IMR-90 (cell line): ENCODE data around the gene POU2F1. TPM values are rescaled to one million over a fixed set of nuclear protein-coding genes. Genes with fewer than 3 reads are reported as not detected.

Experiments used
- ATAC-seq: fragments of 200-7000 bp; cut with Tn5 transposase; 2 replicates; pipeline ENCODE4 v1.9.1; 2020; ENCODE audit warnings: low read depth, mild to moderate bottlenecking, moderate library complexity
- BruUV-seq: library from RNA; stranded (reverse); fragments of 400-500 nt; replicated peaks from 2 replicates; lab custom pipeline; 2021; lab: Mats Ljungman, UMichigan
- CTCF ChIA-PET: fragments of 300-600 bp; formaldehyde crosslinking; extraction: SDS; loops from one replicate; lab custom pipeline; 2021; ENCODE audit warnings: antibody characterized with exemption; lab: Yijun Ruan, JAX
- POLR2A ChIA-PET: fragments of 300-600 bp; sonication (Branson Sonifier 250); formaldehyde crosslinking; loops from one replicate; lab custom pipeline; 2022; ENCODE audit warnings: antibody characterized with exemption; ENCODE audit not compliant: unreplicated experiment; lab: Charles Lee
- DNase-seq: peaks from one replicate; pipeline ENCODE4 v3.0.0; 2013
- H2AFZ ChIP-seq: replicated peaks from 2 replicates; pipeline ENCODE3; 2013; ENCODE audit warnings: low read length, mild to moderate bottlenecking; ENCODE audit not compliant: poor library complexity
- H2AK5ac ChIP-seq: 2 replicates; pipeline ENCODE4 v1.6.1; 2013; ENCODE audit warnings: low read depth, low read length, inconsistent platforms
- H2AK9ac ChIP-seq: replicated peaks from 2 replicates; pipeline ENCODE3; 2013; ENCODE audit warnings: mild to moderate bottlenecking, low read depth, low read length, moderate library complexity; ENCODE audit not compliant: poor library complexity
- H2BK120ac ChIP-seq: 2 replicates; pipeline ENCODE4 v1.6.1; 2013; ENCODE audit warnings: low read depth, low read length, inconsistent platforms
- H2BK15ac ChIP-seq: 3 replicates; pipeline ENCODE4 v1.6.1; 2013; ENCODE audit warnings: low read depth, low read length, inconsistent platforms
- H2BK20ac ChIP-seq: 2 replicates; pipeline ENCODE4 v1.6.1; 2013; ENCODE audit warnings: low read depth, mild to moderate bottlenecking, inconsistent platforms, low read length, moderate library complexity
- H2BK5ac ChIP-seq: 2 replicates; pipeline ENCODE4 v1.6.1; 2013; ENCODE audit warnings: mild to moderate bottlenecking, low read depth, low read length, inconsistent platforms; ENCODE audit not compliant: poor library complexity, severe bottlenecking
- H3K14ac ChIP-seq: replicated peaks from 2 replicates; pipeline ENCODE4 v1.6.1; 2013; ENCODE audit warnings: low read depth, low read length, inconsistent platforms
- H3K18ac ChIP-seq: 2 replicates; pipeline ENCODE4 v1.6.1; 2013; ENCODE audit warnings: low read depth, low read length, control low read depth
- H3K23ac ChIP-seq: 2 replicates; pipeline ENCODE4 v1.6.1; 2013; ENCODE audit warnings: low read depth, low read length, inconsistent platforms
- H3K27ac ChIP-seq: 2 replicates; pipeline ENCODE4 v1.5.1; 2013; ENCODE audit warnings: mild to moderate bottlenecking, control low read depth, low read length; ENCODE audit not compliant: insufficient read depth
- H3K27me3 ChIP-seq: 2 replicates; pipeline ENCODE4 v1.6.1; 2013; ENCODE audit warnings: low read length; ENCODE audit not compliant: control insufficient read depth, insufficient read depth
- H3K36me3 ChIP-seq: 2 replicates; pipeline ENCODE4 v1.6.1; 2013; ENCODE audit warnings: low read length, mixed read lengths; ENCODE audit not compliant: control insufficient read depth, insufficient read depth
- H3K4ac ChIP-seq: 2 replicates; pipeline ENCODE4 v1.6.1; 2013; ENCODE audit warnings: low read depth, low read length, inconsistent platforms
- H3K4me1 ChIP-seq: 2 replicates; pipeline ENCODE4 v1.6.1; 2013; ENCODE audit warnings: low read length, mixed read lengths; ENCODE audit not compliant: control insufficient read depth, insufficient read depth
- H3K4me2 ChIP-seq: 2 replicates; pipeline ENCODE4 v1.6.1; 2013; ENCODE audit warnings: low read depth, mild to moderate bottlenecking, control low read depth, low read length, moderate library complexity
- H3K4me3 ChIP-seq: 2 replicates; pipeline ENCODE4 v1.5.1; 2013; ENCODE audit warnings: low read depth, mild to moderate bottlenecking, control low read depth, low read length, moderate library complexity; ENCODE audit not compliant: insufficient read depth
- H3K56ac ChIP-seq: 2 replicates; pipeline ENCODE4 v1.6.1; 2013; ENCODE audit warnings: low read length, inconsistent platforms; ENCODE audit not compliant: insufficient read depth; ENCODE audit errors: extremely low read depth
- H3K79me1 ChIP-seq, 2 experiments: 2 replicates each; pipeline ENCODE4 v1.6.1; 2013; ENCODE audit warnings: low read length in 2 of 2, inconsistent platforms in 1 of 2, low read depth in 1 of 2
- H3K9ac ChIP-seq: 2 replicates; pipeline ENCODE4 v1.6.1; 2013; ENCODE audit warnings: low read depth, low read length, control low read depth
- H3K9me1 ChIP-seq: 2 replicates; pipeline ENCODE4 v1.6.1; 2013; ENCODE audit warnings: low read length, inconsistent platforms; ENCODE audit not compliant: insufficient read depth
- H3K9me3 ChIP-seq: 2 replicates; pipeline ENCODE4 v1.6.1; 2013; ENCODE audit warnings: low read length; ENCODE audit not compliant: control insufficient read depth, insufficient read depth
- H4K20me1 ChIP-seq: 2 replicates; pipeline ENCODE4 v1.6.1; 2013; ENCODE audit warnings: low read length, inconsistent platforms; ENCODE audit not compliant: insufficient read depth
- H4K5ac ChIP-seq: 2 replicates; pipeline ENCODE4 v1.6.1; 2013; ENCODE audit warnings: mild to moderate bottlenecking, low read depth, low read length, control low read depth
- H4K8ac ChIP-seq, 2 experiments: 2 replicates each; pipeline ENCODE4 v1.6.1; 2013; ENCODE audit warnings: low read depth in 2 of 2, low read length in 2 of 2, control low read depth in 1 of 2, inconsistent platforms in 1 of 2
- H4K91ac ChIP-seq: 2 replicates; pipeline ENCODE4 v1.6.1; 2013; ENCODE audit warnings: low read depth, low read length, inconsistent platforms; ENCODE audit not compliant: insufficient read depth
- CEBPB ChIP-seq: IDR thresholded peaks from 2 replicates; pipeline ENCODE4 v1.6.1; 2012; ENCODE audit warnings: low read depth, low read length, improper control_type of control experiment
- CHD1 ChIP-seq: IDR thresholded peaks from 2 replicates; pipeline ENCODE4 v1.6.1; 2012; ENCODE audit warnings: low read depth, low read length, improper control_type of control experiment
- POLR2A ChIP-seq: IDR thresholded peaks from 2 replicates; pipeline ENCODE4 v1.6.1; 2012; ENCODE audit warnings: mild to moderate bottlenecking, low read depth, low read length
- RAD21 ChIP-seq: IDR thresholded peaks from 2 replicates; pipeline ENCODE4 v1.6.1; 2012; ENCODE audit warnings: low read length, improper control_type of control experiment
- RFX5 ChIP-seq: IDR thresholded peaks from 2 replicates; pipeline ENCODE4 v1.8.0; 2012; ENCODE audit warnings: low read depth, mild to moderate bottlenecking, low read length, moderate library complexity
- SMC3 ChIP-seq: fragments of 150-350 bp; IDR thresholded peaks from 2 replicates; pipeline ENCODE4 v1.6.1; 2016; ENCODE audit warnings: low read depth, mild to moderate bottlenecking, antibody characterized with exemption, low read length, moderate library complexity
- WGBS, 2 experiments: methylation state at CpG; one replicate each; pipeline versions ENCODE4 v1.1.5 to v1.1.7; 2013; ENCODE audit warnings: missing lambda C conversion rate in 2 of 2; ENCODE audit not compliant: insufficient read length in 1 of 2; ENCODE audit errors: extremely low coverage in 2 of 2; 5-methylcytosine and 5-hydroxymethylcytosine counted together
- dilution Hi-C: fragments of 300-500 bp; cut with HindIII; formaldehyde crosslinking; loops from one replicate; pipeline ENCODE4 v1.14.3; 2018; ENCODE audit warnings: low sequenced_read_pairs; ENCODE audit not compliant: unreplicated experiment
- in situ Hi-C: fragments of 300-500 bp; cut with MboI; formaldehyde crosslinking; loops from 3 replicates; pipeline ENCODE4 v1.14.3; 2019; ENCODE audit warnings: low sequenced_read_pairs, inconsistent platforms, mixed read lengths
- intact Hi-C: fragments of 100-400 bp; cut with micrococcal nuclease; formaldehyde crosslinking; loops from 2 replicates; pipeline ENCODE4 v1.10.0; 2022
- polyA plus RNA-seq, 3 experiments: library from polyadenylated mRNA; depleted of rRNA; stranded (reverse); fragments of >200 nt; gene quantifications; 2 replicates each; pipeline ENCODE4 v1.2.3, GENCODE V29; 2012; ENCODE audit warnings: low replicate concordance in 1 of 3
- total RNA-seq: library from RNA; depleted of rRNA; stranded (reverse); fragments of >200 nt; gene quantifications from 2 replicates; pipeline ENCODE4 v1.2.3, GENCODE V29; 2012

POU2F1 gene
- total and polyA plus RNA-seq, 2 of the 4 experiments (the other 2 are of a cell fraction) = 1.2 to 3.4 TPM

DNA sequence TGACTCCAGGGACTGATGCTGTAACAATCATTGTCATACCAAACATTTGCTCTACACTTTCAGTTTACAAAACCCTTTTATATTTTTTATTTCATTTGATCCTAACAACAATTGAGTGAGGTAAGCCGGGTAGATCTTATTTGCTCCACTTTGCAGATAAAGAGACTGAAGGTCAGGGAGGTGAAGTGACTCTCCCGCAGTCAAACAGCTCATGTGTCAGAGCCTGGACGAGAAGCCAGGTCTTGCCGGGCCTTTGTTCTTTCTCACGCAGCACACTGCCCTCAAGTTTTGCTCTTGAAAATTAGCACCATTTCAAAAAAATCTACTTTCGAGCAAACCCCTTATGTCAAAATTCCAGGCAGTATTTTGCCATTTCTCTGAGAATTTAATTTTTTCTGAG lies 232.4 kb downstream of the POU2F1 start:
- Histone ChIP-seq H2BK15ac (no peak overlapping the region), H3K36me3 (no peaks in the 10 kb centered on the region), H2AK9ac (no peak overlapping the region), H3K4me1 (no peaks in the 10 kb centered on the region), H4K91ac (no peak overlapping the region), H2BK5ac (no peak overlapping the region), H3K4me2 (no peak overlapping the region), H2AK5ac (no peak overlapping the region), H3K9me3 (no peaks in the 10 kb centered on the region), H3K4me3 (no peak overlapping the region), H3K56ac (no peak overlapping the region), H2AFZ (no peak overlapping the region), H2BK20ac (no peak overlapping the region), H3K27ac (no peak overlapping the region), H3K9me1 (no peaks in the 10 kb centered on the region; the same call in 1 of the 2 replicates), H3K4ac (no peak overlapping the region), H3K23ac (no peak overlapping the region), H3K79me1 (no peaks in the 10 kb centered on the region), H3K14ac (no peak overlapping the region), H4K20me1 (no peaks in the 10 kb centered on the region), H3K18ac (no peak overlapping the region), H2BK120ac (no peak overlapping the region), H3K27me3 (peaks cover 23% of the 10 kb centered on the region), H4K5ac (no peak overlapping the region), H3K9ac (no peak overlapping the region), H4K8ac (no peak overlapping the region)
- no peak for ATAC-seq
- dilution Hi-C loops = no loop called here
- 51% methylated on average over 3 of the region's 6 CpGs; no CpG with 5 or more reads in 1 of the 2 experiments for WGBS, 2 experiments
- TF ChIP-seq CHD1 (no peak), RAD21 (no peak), RFX5 (no peak), POLR2A (no peak), CEBPB (no peak), SMC3 (no peak)
- ChIA-PET CTCF (no interaction called here), POLR2A (no interaction called here)
- intact Hi-C loops = loop anchor here (10.0 kb wide), 1 partner anchor 232 kb away; no protein-coding TSS in a partner anchor
- in situ Hi-C loops = no loop called here
- DNase-seq = no peak
- no TSS peak for BruUV-seq
